Ascending aorta (tissue), 2 donors: Measurements from ENCODE around the gene ZMIZ1. TPM values are rescaled to one million over a fixed set of nuclear protein-coding genes. Genes with fewer than 3 reads are reported as not detected.

Source experiments
- DNase-seq, 2 donors: peaks; one replicate each; pipeline ENCODE4 v3.0.0-alpha.2; 2019; ENCODE audit warnings: low spot score in 2 of 2
- H3K27ac ChIP-seq, 2 donors: fragments of 200-600 bp; sonication (generic); one replicate each; pipeline ENCODE4 v1.5.1; 2016 to 2017; ENCODE audit warnings: mild to moderate bottlenecking in 1 of 2
- H3K27me3 ChIP-seq: fragments of 200-600 bp; sonication (generic); one replicate; pipeline ENCODE4 v1.5.1; 2017
- H3K36me3 ChIP-seq, 2 donors: fragments of 200-600 bp; sonication (generic); one replicate each; pipeline ENCODE4 v1.5.1; 2016
- H3K4me1 ChIP-seq, 2 donors: fragments of 200-600 bp; sonication (generic); one replicate each; pipeline ENCODE4 v1.5.1; 2016 to 2017; ENCODE audit warnings: mild to moderate bottlenecking in 1 of 2
- H3K4me3 ChIP-seq, 2 donors: fragments of 200-600 bp; sonication (generic); one replicate each; pipeline ENCODE4 v1.5.1; 2016 to 2017; ENCODE audit warnings: mild to moderate bottlenecking in 1 of 2
- H3K9me3 ChIP-seq, 2 donors: fragments of 200-600 bp; sonication (generic); one replicate each; pipeline ENCODE4 v1.5.1; 2016
- CTCF ChIP-seq, 3 experiments: fragments of 200-600 bp in 2 of 3; fragments of 450-650 bp in 1 of 3; sonication (generic) in 2 of 3; IDR thresholded peaks; one replicate each; pipeline ENCODE4 v1.5.1; 2016 to 2019; ENCODE audit warnings: antibody characterized with exemption in 3 of 3, mild to moderate bottlenecking in 1 of 3, moderate library complexity in 1 of 3
- intact Hi-C: fragments of 100-400 bp; cut with DNase I; formaldehyde crosslinking; loops from one replicate; pipeline ENCODE4 v1.15.1; 2023
- total RNA-seq: library from RNA; depleted of rRNA; stranded (reverse); fragments of >200 nt; gene quantifications from one replicate; pipeline ENCODE4 v1.1.0, GENCODE V29; 2016

Gene ZMIZ1
- total RNA-seq, 1 donor from 2014 or later: 96.2 TPM

DNA sequence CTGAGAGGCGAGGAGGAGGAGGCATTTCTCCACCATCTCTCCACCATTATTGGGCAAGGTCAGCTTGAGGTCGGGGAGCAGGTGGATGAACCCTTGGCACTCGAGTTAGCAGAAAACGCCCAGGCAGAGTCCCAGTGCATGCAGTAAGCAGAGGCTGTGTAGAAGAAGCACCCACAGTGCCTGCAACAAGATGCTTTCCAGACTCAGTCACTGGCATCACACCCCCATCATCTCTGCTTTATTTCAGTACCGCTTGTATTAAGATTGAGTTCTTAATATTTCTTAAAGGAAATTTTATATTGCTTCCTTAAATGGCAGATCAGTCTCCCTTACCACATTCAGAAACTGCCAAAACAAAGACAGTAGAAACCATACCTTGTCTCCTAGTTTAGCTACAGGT is 156.2 kb downstream of the ZMIZ1 start:
- Histone ChIP-seq H3K36me3 (peaks cover 14 to 20% of the 10 kb centered on the region in 2 donors), H3K27ac (no peak overlapping the region), H3K4me1 (peaks cover 6 to 14% of the 10 kb centered on the region in 2 donors), H3K27me3 (no peaks in the 10 kb centered on the region), H3K9me3 (no peaks in the 10 kb centered on the region), H3K4me3 (no peak overlapping the region)
- TF ChIP-seq CTCF (IDR thresholded peaks at IDR 0.05): no peak
- no peak for DNase-seq
- intact Hi-C loops: no loop called here

- Histone ChIP-seq H3K4me3 (no peak overlapping the region), H3K27ac (no peak overlapping the region), H3K9me3 (no peaks in the 10 kb centered on the region), H3K4me1 (peaks cover 0 to 3% of the 10 kb centered on the region in 2 donors), H3K36me3 (peaks cover 20 to 21% of the 10 kb centered on the region in 2 donors), H3K27me3 (no peaks in the 10 kb centered on the region)
- intact Hi-C loops: no loop called here
- no peak for DNase-seq
- TF ChIP-seq CTCF (IDR thresholded peaks at IDR 0.05): no peak
Observed at GRCh38 chr10:79226391-79227245, 157.9 kb downstream of the ZMIZ1 start.

GRCh38 chr10:79229071-79229541 is 160.3 kb downstream of the ZMIZ1 start:
- Histone ChIP-seq H3K4me3 (no peak overlapping the region), H3K27ac (no peak overlapping the region), H3K27me3 (no peaks in the 10 kb centered on the region), H3K36me3 (peaks cover 20 to 24% of the 10 kb centered on the region in 2 donors), H3K4me1 (no peaks in the 10 kb centered on the region), H3K9me3 (no peaks in the 10 kb centered on the region)
- no peak for DNase-seq
- intact Hi-C loops: no loop called here
- TF ChIP-seq CTCF (IDR thresholded peaks at IDR 0.05): no peak

- no peaks in the 10 kb centered on the region for H3K4me1 ChIP-seq
- H3K4me3 ChIP-seq: no peak overlapping the region
- no peak for TF ChIP-seq CTCF (IDR thresholded peaks at IDR 0.05)
- no peak overlapping the region for H3K27ac ChIP-seq
- no peaks in the 10 kb centered on the region for H3K27me3 ChIP-seq
- intact Hi-C loops: no loop called here
- DNase-seq: no peak
- no peaks in the 10 kb centered on the region for H3K9me3 ChIP-seq
- peaks cover 13 to 24% of the 10 kb centered on the region in 2 donors for H3K36me3 ChIP-seq
Observed at GRCh38 chr10:79229830-79230327, 161.1 kb downstream of the ZMIZ1 start.

DNA sequence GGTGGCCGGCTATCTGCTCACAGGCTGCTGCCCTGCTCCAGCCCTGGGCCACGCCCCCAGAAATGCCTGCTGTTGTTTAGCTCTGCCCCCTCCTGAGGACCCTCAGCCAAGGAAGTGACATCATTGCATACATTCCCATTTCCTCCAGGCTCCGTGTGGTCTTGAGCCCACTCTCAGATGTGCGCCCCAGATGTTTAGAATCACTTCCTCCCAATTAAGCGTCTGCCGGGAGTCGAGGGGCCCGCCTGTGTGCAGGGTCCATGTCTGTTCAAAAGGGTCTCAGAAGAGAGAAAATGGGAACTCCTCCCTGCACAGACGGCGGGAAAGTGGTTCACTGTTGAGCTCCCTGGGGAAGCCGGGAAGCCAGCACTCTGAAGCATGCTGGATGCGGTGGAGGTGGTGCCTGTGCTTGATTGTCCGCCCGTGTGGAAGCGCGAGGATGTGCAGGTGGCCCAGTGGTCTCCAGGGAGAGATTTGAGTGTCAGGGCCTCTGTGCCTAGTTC is 161.6 kb downstream of the ZMIZ1 start:
- intact Hi-C loops: no loop called here
- H3K4me1 ChIP-seq: no peaks in the 10 kb centered on the region
- TF ChIP-seq CTCF (IDR thresholded peaks at IDR 0.05): no peak
- no peak overlapping the region for H3K27ac ChIP-seq
- no peaks in the 10 kb centered on the region for H3K9me3 ChIP-seq
- H3K27me3 ChIP-seq: no peaks in the 10 kb centered on the region
- peaks cover 13 to 24% of the 10 kb centered on the region in 2 donors for H3K36me3 ChIP-seq
- no peak overlapping the region for H3K4me3 ChIP-seq
- DNase-seq: no peak
